ENCODE data around the gene RFPL1. TPM values are rescaled to one million over a fixed set of nuclear protein-coding genes. Genes with fewer than 3 reads are reported as not detected.

Gene RFPL1
- total and polyA plus RNA-seq, 2 of the 13 experiments (the other 11 are each of a cell fraction or from before 2014, with no cell fraction given) = not detected

DNA sequence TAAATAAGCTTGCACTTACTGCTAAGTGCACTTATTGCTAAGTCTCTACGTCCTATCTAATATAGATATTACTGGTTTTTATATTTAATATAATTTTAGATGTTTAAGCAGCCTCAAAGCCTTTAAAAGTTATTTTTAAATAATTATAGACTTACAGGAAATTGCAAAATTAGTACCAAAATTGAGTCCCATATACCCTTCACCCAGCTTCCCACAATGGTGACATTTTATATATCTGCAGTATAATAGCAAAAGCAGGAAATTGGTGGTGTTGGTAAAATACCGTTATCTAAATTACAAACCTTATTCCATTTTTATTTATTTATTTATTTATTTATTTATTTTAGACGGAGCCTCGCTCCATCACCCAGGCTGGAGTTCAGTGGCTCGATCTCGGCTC lies 48.1 kb upstream of the RFPL1 start:
- in situ Hi-C loops (cut with HindIII; ENCODE audit: extremely low pct_ligation_motif_present, low pct_unique_long_range_greater_than_20kb) = loop anchor here (10.0 kb wide), 1 partner anchor 125 kb away; no protein-coding TSS in a partner anchor
- CTCF ChIA-PET (ENCODE audit: low intra/inter-chr PET ratio, low total read pairs) = no interaction called here
- Histone ChIP-seq H3K9ac (ENCODE audit: insufficient read depth, low read depth, low read length) (no peak overlapping the region), H3K27me3 (ENCODE audit: control insufficient read depth in 1 of 2, insufficient read depth in 2 of 2, low read length in 2 of 2) (no peaks in the 10 kb centered on the region), H4K20me1 (ENCODE audit: insufficient read depth, low read length) (no peaks in the 10 kb centered on the region), H3K27ac (ENCODE audit: extremely low read length, insufficient read depth, low read length) (no peak overlapping the region), H2AFZ (ENCODE audit: low read length) (no peak overlapping the region), H3K4me2 (ENCODE audit: low read depth, low read length) (no peak overlapping the region), H3K9me3 (ENCODE audit: low read length) (no peaks in the 10 kb centered on the region), H3K4me1 (ENCODE audit: insufficient read depth, low read length) (peaks cover 66% of the 10 kb centered on the region), H3K79me2 (ENCODE audit: insufficient read depth, low read length) (peaks cover 15% of the 10 kb centered on the region), H3K4me3 (replicated peaks in 1 of 3; ENCODE audit: insufficient read depth in 1 of 3, low read depth in 2 of 3, low read length in 3 of 3) (no peak overlapping the region), H3K36me3 (replicated peaks in 1 of 2; ENCODE audit: control insufficient read depth in 1 of 2, insufficient read depth in 2 of 2, low read length in 2 of 2) (no peaks in the 10 kb centered on the region)
- POLR2A ChIA-PET = no interaction called here
- DNase-seq (ENCODE audit: low spot score) (no peak), FAIRE-seq (no peak), ATAC-seq (no peak)
- WGBS (ENCODE audit: low lambda C conversion rate) = 74% methylated on average over 6 of the region's 6 CpGs
- BruUV-seq (replicated peaks) = no TSS peak
- TF ChIP-seq, protein P1, sequence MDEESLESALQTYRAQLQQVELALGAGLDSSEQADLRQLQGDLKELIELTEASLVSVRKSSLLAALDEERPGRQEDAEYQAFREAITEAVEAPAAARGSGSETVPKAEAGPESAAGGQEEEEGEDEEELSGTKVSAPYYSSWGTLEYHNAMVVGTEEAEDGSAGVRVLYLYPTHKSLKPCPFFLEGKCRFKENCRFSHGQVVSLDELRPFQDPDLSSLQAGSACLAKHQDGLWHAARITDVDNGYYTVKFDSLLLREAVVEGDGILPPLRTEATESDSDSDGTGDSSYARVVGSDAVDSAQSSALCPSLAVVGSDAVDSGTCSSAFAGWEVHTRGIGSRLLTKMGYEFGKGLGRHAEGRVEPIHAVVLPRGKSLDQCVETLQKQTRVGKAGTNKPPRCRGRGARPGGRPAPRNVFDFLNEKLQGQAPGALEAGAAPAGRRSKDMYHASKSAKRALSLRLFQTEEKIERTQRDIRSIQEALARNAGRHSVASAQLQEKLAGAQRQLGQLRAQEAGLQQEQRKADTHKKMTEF (CRISPR knock-in tag; IDR thresholded peaks at IDR 0.05) = no peak
- TF ChIP-seq MIXL1 (CRISPR knock-in tag; IDR thresholded peaks at IDR 0.05) = no peak
- TF ChIP-seq, protein P2, sequence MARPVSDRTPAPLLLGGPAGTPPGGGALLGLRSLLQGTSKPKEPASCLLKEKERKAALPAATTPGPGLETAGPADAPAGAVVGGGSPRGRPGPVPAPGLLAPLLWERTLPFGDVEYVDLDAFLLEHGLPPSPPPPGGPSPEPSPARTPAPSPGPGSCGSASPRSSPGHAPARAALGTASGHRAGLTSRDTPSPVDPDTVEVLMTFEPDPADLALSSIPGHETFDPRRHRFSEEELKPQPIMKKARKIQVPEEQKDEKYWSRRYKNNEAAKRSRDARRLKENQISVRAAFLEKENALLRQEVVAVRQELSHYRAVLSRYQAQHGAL (CRISPR knock-in tag; IDR thresholded peaks at IDR 0.05; ENCODE audit: not compliant biosample characterization) = no peak
- TF ChIP-seq, protein P3, sequence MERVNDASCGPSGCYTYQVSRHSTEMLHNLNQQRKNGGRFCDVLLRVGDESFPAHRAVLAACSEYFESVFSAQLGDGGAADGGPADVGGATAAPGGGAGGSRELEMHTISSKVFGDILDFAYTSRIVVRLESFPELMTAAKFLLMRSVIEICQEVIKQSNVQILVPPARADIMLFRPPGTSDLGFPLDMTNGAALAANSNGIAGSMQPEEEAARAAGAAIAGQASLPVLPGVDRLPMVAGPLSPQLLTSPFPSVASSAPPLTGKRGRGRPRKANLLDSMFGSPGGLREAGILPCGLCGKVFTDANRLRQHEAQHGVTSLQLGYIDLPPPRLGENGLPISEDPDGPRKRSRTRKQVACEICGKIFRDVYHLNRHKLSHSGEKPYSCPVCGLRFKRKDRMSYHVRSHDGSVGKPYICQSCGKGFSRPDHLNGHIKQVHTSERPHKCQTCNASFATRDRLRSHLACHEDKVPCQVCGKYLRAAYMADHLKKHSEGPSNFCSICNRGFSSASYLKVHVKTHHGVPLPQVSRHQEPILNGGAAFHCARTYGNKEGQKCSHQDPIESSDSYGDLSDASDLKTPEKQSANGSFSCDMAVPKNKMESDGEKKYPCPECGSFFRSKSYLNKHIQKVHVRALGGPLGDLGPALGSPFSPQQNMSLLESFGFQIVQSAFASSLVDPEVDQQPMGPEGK (CRISPR knock-in tag; IDR thresholded peaks at IDR 0.05) = no peak
- no peak for TF ChIP-seq RFXANK (CRISPR knock-in tag; IDR thresholded peaks at IDR 0.05)
- TF ChIP-seq PAWR (CRISPR knock-in tag; IDR thresholded peaks at IDR 0.05; ENCODE audit: borderline replicate concordance) = no peak
- no peak for TF ChIP-seq ZNF552 (CRISPR knock-in tag; IDR thresholded peaks at IDR 0.05; ENCODE audit: borderline replicate concordance)
- TF ChIP-seq HNF4A (CRISPR knock-in tag; IDR thresholded peaks at IDR 0.05) = no peak
- no peak for TF ChIP-seq ZNF781 (CRISPR knock-in tag; IDR thresholded peaks at IDR 0.05; ENCODE audit: borderline replicate concordance, not compliant biosample characterization)
- TF ChIP-seq ZNF878 (CRISPR knock-in tag; IDR thresholded peaks at IDR 0.05) = no peak
- TF ChIP-seq RNF2 (conservative IDR thresholded peaks at IDR 0.05; ENCODE audit: low read depth) = no peak
- intact Hi-C loops (cut with micrococcal nuclease; ENCODE audit: unreplicated experiment) = no loop called here
